NCI-H146 treated with DMSO at 0.1 percent for 48 hours (cell line): ENCODE measurements around the gene FUNDC1.

Experiments
- DNase-seq: peaks from one replicate; lab custom pipeline; 2025; ENCODE audit not compliant: unreplicated experiment; lab: John Stamatoyannopoulos, UW

Gene FUNDC1

GRCh38 chrX:44482575-44482974, 60.1 kb downstream of the FUNDC1 start:
- no peak for DNase-seq

- no peak for DNase-seq
These were observed 62.1 kb downstream of the FUNDC1 start for GRCh38 chrX:44480591-44480990.

GRCh38 chrX:44474410-44474809, 68.2 kb downstream of the FUNDC1 start:
- no peak for DNase-seq
